Measurements from ENCODE around the gene HAAO. TPM values are rescaled to one million over a fixed set of nuclear protein-coding genes. Genes with fewer than 3 reads are reported as not detected.

HAAO gene
- total RNA-seq, 1 experiment from 2014 or later, result 6.6 TPM

DNA sequence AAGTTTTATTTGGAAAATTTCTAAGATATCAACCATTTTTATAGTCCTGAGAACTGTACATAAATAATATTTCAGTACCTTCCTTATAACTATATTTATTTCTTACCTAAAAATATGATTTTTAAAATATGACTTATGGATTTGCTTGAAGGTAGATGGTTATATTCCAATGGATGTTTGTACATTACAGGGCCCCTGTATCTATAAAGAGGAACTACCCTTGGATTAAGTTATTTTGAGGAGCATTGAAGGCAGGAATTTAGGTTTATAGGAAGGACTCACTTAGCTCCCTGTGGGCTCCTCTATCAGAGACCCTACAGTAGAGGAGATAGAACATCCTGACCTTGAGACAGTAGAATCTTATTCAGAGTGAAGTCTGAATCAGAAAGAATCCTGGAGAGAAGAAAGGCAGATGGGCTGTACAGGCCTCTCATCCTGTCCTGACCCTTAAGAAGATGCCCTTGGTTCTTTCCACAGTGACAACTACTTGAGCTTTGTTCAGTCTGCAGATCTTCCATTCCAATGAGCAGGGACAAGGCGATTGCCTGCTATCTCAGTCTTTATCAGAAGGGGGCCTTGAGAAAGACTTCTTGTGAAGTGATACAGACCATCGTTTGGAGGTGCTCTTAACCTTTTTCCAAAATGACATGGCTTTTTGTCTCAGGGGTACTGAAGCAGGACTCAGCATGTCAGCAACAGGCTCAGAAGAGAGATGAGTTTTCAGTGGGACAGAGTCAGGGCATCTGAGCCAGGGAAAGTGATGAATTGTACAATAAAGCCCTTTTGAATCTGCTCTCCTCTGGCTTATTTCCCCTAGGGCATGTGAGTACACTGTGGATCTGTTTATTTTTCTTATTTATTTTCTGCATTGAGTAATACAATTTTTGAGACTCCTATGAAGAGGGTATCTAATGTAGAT lies 49.4 kb downstream of the HAAO start:
- no peak overlapping the region for H2AK5ac ChIP-seq (ENCODE audit: insufficient read length, low read length)
- no peaks in the 10 kb centered on the region for H3K27me3 ChIP-seq (ENCODE audit: insufficient read depth, low read length)
- H3K9me3 ChIP-seq (ENCODE audit: control insufficient read depth, low read depth, low read length), result no peaks in the 10 kb centered on the region
- H4K8ac ChIP-seq (replicated peaks; ENCODE audit: insufficient read length, low read depth, low read length), result no peak overlapping the region
- H2BK12ac ChIP-seq (ENCODE audit: insufficient read length, low read depth, low read length), result no peak overlapping the region
- no peaks in the 10 kb centered on the region for H3K79me1 ChIP-seq (ENCODE audit: insufficient read depth, low read depth, low read length, poor library complexity, severe bottlenecking)
- H3K4me2 ChIP-seq (ENCODE audit: insufficient read depth, insufficient read length, low read length), result no peak overlapping the region
- H3K27ac ChIP-seq (ENCODE audit: insufficient read length, low read depth, low read length), result no peak overlapping the region
- no peak overlapping the region for H2AFZ ChIP-seq (ENCODE audit: low read length)
- no peak overlapping the region for H4K5ac ChIP-seq (ENCODE audit: insufficient read length, low read depth, low read length)
- H3T11ph ChIP-seq (ENCODE audit: low read length), result no peak overlapping the region
- TF ChIP-seq, protein P1, sequence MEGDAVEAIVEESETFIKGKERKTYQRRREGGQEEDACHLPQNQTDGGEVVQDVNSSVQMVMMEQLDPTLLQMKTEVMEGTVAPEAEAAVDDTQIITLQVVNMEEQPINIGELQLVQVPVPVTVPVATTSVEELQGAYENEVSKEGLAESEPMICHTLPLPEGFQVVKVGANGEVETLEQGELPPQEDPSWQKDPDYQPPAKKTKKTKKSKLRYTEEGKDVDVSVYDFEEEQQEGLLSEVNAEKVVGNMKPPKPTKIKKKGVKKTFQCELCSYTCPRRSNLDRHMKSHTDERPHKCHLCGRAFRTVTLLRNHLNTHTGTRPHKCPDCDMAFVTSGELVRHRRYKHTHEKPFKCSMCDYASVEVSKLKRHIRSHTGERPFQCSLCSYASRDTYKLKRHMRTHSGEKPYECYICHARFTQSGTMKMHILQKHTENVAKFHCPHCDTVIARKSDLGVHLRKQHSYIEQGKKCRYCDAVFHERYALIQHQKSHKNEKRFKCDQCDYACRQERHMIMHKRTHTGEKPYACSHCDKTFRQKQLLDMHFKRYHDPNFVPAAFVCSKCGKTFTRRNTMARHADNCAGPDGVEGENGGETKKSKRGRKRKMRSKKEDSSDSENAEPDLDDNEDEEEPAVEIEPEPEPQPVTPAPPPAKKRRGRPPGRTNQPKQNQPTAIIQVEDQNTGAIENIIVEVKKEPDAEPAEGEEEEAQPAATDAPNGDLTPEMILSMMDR (conservative IDR thresholded peaks at IDR 0.05), result peak; percentile 28; the same call in 1 of the 3 replicates
- H2BK20ac ChIP-seq (ENCODE audit: low read depth, low read length, poor library complexity, severe bottlenecking), result no peak overlapping the region
- H3K79me2 ChIP-seq (ENCODE audit: insufficient read depth, low read length), result no peaks in the 10 kb centered on the region
- no peaks in the 10 kb centered on the region for H3K27me3 Mint-ChIP-seq (ENCODE audit: low read depth)
- H2BK15ac ChIP-seq (ENCODE audit: low read depth, low read length), result no peak overlapping the region
- no peak overlapping the region for H2BK120ac ChIP-seq (ENCODE audit: low read depth, low read length, poor library complexity, severe bottlenecking)
- no CpG with 5 or more reads among the region's 2 CpGs for WGBS (ENCODE audit: extremely low coverage, insufficient read length, low lambda C conversion rate)
- H3K36me3 Mint-ChIP-seq (ENCODE audit: insufficient read depth in 1 of 3, low read depth in 3 of 3), result peaks cover 16 to 23% (median 22%) of the 10 kb centered on the region in 3 experiments
- H3K4me1 Mint-ChIP-seq, result peaks cover 19 to 24% of the 10 kb centered on the region in 2 experiments
- no peak overlapping the region for H2BK5ac ChIP-seq (ENCODE audit: insufficient read length, low read length)
- no peak overlapping the region for H3K23ac ChIP-seq (ENCODE audit: insufficient read length, low read depth, low read length)
- DNase-seq, result no peak
- H4K20me1 ChIP-seq (ENCODE audit: control insufficient read depth, insufficient read depth, insufficient read length), result no peaks in the 10 kb centered on the region
- H3K9me3 Mint-ChIP-seq, result peaks cover 0 to 4% of the 10 kb centered on the region in 2 experiments; a peak in 2 of 5 replicates
- H3K27ac Mint-ChIP-seq, result no peak overlapping the region; a peak in 1 of 7 replicates
- H3K56ac ChIP-seq (ENCODE audit: insufficient read length, low read depth, low read length), result no peak overlapping the region
- H3K4me3 Mint-ChIP-seq, result no peak overlapping the region
- no peak overlapping the region for H4K91ac ChIP-seq (ENCODE audit: insufficient read length, low read depth, low read length)
- no peaks in the 10 kb centered on the region for H3K23me2 ChIP-seq (ENCODE audit: insufficient read length, low read depth, low read length, poor library complexity, severe bottlenecking)
- no peak overlapping the region for H3K14ac ChIP-seq (ENCODE audit: insufficient read depth, low read length)
- H3K18ac ChIP-seq (ENCODE audit: insufficient read length, low read depth, low read length), result no peak overlapping the region
- no peak overlapping the region for H3K4ac ChIP-seq (ENCODE audit: low read depth, low read length)
- no peaks in the 10 kb centered on the region for H3K4me1 ChIP-seq (ENCODE audit: insufficient read depth, low read length)
- no peak overlapping the region for H3K9ac ChIP-seq (ENCODE audit: extremely low read depth, insufficient read length, low read length)

All from H9 (cell line).